Muscle of leg (tissue), 11 donors: ENCODE measurements around the gene CXorf49. TPM values are rescaled to one million over a fixed set of nuclear protein-coding genes. Genes with fewer than 3 reads are reported as not detected.
"Not testable (repeated sequence)": the region's sequence is repeated elsewhere in the genome, so short reads cannot be mapped to it uniquely, and the experiment has no call there.

Source experiments
- DNase-seq: peaks from one replicate; pipeline ENCODE4 v3.0.0; 2013
- H3K27ac ChIP-seq: one replicate; pipeline ENCODE4 v1.5.1; 2013; ENCODE audit warnings: mild to moderate bottlenecking, low read length, control low read depth
- H3K27me3 ChIP-seq: one replicate; pipeline ENCODE4 v1.6.1; 2013; ENCODE audit warnings: low read length; ENCODE audit not compliant: control insufficient read depth, insufficient read depth
- H3K36me3 ChIP-seq: one replicate; pipeline ENCODE4 v1.6.1; 2013; ENCODE audit warnings: low read length; ENCODE audit not compliant: control insufficient read depth, insufficient read depth
- H3K4me1 ChIP-seq: one replicate; pipeline ENCODE4 v1.6.1; 2013; ENCODE audit warnings: low read length; ENCODE audit not compliant: control insufficient read depth, insufficient read depth
- H3K4me3 ChIP-seq: one replicate; pipeline ENCODE4 v1.5.1; 2013; ENCODE audit warnings: low read length, control low read depth
- H3K9me3 ChIP-seq: replicated peaks from 2 replicates; pipeline ENCODE4 v1.6.1; 2013; ENCODE audit warnings: low read depth, low read length; ENCODE audit not compliant: control insufficient read depth
- WGBS: methylation state at CpG from one replicate; pipeline ENCODE4 v1.1.5; 2013; ENCODE audit warnings: missing lambda C conversion rate; ENCODE audit not compliant: insufficient coverage; 5-methylcytosine and 5-hydroxymethylcytosine counted together
- polyA plus RNA-seq, 8 donors: library from polyadenylated mRNA; unstranded; fragments of 120-200 nt; gene quantifications; one replicate each; pipeline versions ENCODE4 v1.2.1 to v1.2.3, GENCODE V29; 2013; ENCODE audit warnings: inconsistent platforms in 1 of 8, low replicate concordance in 1 of 8; ENCODE audit not compliant: insufficient read length in 8 of 8, insufficient read depth in 1 of 8
- total RNA-seq: library from RNA; stranded (reverse); fragments of 120-200 nt; gene quantifications from one replicate; pipeline ENCODE4 v1.2.4, GENCODE V29; 2013

The CXorf49 gene
- total and polyA plus RNA-seq, 9 donors: 0.09 TPM; not detected in 8

DNA sequence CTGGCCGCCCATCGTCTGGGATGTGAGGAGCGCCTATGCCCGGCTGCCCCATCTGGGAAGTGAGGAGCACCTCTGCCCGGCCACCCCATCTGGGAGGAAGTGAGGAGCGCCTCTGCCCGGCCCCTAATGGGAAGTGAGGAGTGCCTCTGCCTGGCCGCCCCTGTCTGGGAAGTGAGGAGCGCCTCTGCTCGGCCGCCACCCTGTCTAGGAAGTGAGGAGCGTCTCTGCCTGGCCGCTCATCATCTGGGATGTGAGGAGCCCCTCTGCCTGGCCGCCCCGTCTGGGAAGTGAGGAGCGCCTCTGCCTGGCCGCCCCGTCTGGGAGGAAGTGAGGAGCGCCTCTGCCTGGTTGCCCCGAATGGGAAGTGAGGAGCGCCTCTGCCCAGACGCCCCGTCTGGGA is 42.4 kb downstream of the CXorf49 start:
- not testable (repeated sequence) for H3K27ac ChIP-seq, H3K9me3 ChIP-seq, DNase-seq, H3K27me3 ChIP-seq, H3K4me1 ChIP-seq, H3K36me3 ChIP-seq, H3K4me3 ChIP-seq
- WGBS: 98% methylated on average over 21 of the region's 23 CpGs

DNA sequence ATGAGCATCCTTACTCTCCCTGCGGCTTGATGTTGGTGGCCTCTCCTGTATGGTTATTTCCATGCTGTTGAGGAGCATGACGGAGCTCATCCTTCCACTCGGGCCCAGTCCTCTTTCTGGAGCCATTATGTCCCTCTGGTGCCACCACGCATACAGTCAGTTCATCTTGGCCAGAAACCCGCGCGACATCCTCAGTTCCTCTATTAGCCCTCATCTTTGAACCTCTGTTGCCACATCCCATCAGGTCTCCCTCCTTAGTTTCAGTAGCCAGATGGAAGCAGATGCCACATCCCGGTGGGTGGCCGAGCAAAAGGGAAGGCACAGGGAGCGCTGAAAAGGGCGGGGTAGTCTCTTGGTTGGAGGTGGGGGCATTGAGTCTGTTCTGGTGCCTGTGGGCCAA is 46.1 kb downstream of the CXorf49 start:
- 86% methylated on average over 9 of the region's 11 CpGs for WGBS
- Histone ChIP-seq H3K36me3 (no peaks in the 10 kb centered on the region), H3K9me3 (no peaks in the 10 kb centered on the region), H3K4me3 (no peak overlapping the region), H3K27me3 (peaks cover 14% of the 10 kb centered on the region), H3K4me1 (no peaks in the 10 kb centered on the region), H3K27ac (no peak overlapping the region)
- DNase-seq: no peak

DNA sequence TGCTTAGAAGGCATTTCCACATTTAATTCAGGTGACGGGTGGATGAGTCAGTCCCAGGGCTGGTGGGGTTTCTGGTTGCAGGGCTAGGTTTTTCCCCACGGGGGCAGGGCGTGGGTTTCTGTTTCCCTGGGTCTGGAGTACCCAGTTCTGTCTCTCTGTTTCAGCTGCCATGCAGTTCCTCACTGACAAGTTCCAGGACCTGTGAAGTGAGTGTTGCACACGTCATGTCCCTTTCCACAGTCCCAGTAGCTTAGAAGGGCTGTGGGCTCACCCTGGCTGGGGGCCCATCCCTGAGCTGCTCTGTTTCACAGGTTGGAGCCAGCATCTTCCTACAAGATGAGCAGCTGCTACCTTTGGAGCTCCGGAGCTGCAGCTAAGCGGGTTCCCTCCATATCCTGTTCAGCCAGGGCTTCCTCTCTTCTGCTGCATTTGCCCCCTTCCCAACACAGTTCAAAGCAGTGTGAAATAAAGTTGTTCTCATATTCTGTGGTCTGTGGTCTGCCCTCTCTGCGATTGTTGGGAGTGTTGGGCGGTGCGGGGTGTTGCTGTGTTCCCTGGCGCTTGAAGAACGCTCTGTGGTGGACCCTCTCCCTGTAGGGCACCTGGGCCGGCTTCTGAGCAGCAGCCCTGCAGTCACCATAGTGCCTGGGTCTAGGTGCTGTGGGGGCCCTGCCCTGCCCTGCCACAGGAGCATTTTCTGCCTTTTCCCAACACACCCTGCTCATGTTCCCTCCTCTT is 46.9 kb downstream of the CXorf49 start:
- WGBS: 64% methylated on average over 9 of the region's 12 CpGs
- no peaks in the 10 kb centered on the region for H3K36me3 ChIP-seq
- no peaks in the 10 kb centered on the region for H3K9me3 ChIP-seq
- H3K27ac ChIP-seq: no peak overlapping the region
- no peak for DNase-seq
- no peak overlapping the region for H3K4me3 ChIP-seq
- H3K27me3 ChIP-seq: peaks cover 14% of the 10 kb centered on the region
- H3K4me1 ChIP-seq: no peaks in the 10 kb centered on the region

- H3K36me3 ChIP-seq, H3K4me3 ChIP-seq, H3K4me1 ChIP-seq, H3K9me3 ChIP-seq, DNase-seq, H3K27ac ChIP-seq: not testable (repeated sequence)
- H3K27me3 ChIP-seq: peaks cover 16% of the 10 kb centered on the region
- WGBS: 41% methylated on average over 6 of the region's 10 CpGs
Observed at GRCh38 chrX:71669947-71670346, 48.1 kb downstream of the CXorf49 start.

GRCh38 chrX:71669492-71669891 is 48.6 kb downstream of the CXorf49 start:
- peaks cover 16% of the 10 kb centered on the region for H3K27me3 ChIP-seq
- H3K4me1 ChIP-seq: no peaks in the 10 kb centered on the region
- WGBS: 72% methylated on average over 7 of the region's 13 CpGs

DNA sequence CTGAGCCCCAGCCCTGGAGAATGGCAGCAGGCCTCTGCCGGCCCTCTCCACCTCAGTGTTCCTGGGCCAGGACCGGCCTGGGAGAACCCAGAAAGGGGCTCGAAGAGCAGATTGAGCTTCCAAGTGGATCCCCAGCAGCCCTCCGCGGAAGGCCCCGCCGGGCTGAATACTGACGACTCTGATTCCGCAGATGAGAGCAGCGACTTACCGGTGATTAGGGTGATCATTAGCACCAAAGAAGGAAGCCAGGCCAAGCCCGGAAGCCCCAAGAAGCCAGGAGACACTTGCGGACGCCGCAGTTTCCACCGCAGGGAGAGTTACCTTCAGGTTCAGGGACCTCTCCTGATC is 49.9 kb downstream of the CXorf49 start:
- DNase-seq: no peak
- Histone ChIP-seq H3K4me1 (no peaks in the 10 kb centered on the region), H3K36me3 (no peaks in the 10 kb centered on the region), H3K27ac (no peak overlapping the region), H3K27me3 (peaks cover 13% of the 10 kb centered on the region), H3K9me3 (no peaks in the 10 kb centered on the region), H3K4me3 (no peak overlapping the region)
- 93% methylated on average over 12 of the region's 16 CpGs for WGBS

More at GRCh38 chrX:71669492-71669891, 48.6 kb downstream of the CXorf49 start:
- H3K27ac ChIP-seq: no peak overlapping the region
- no peaks in the 10 kb centered on the region for H3K36me3 ChIP-seq
- no peak for DNase-seq
- no peaks in the 10 kb centered on the region for H3K9me3 ChIP-seq
- no peak overlapping the region for H3K4me3 ChIP-seq

GRCh38 chrX:71667328-71668247 is 50.5 kb downstream of the CXorf49 start, which contains the start of gene LOC101059915:
TSS of gene LOC101059915 (plus strand) at chrX:71667546.
- DNase-seq: no peak

GRCh38 chrX:71666240-71667223 is 51.6 kb downstream of the CXorf49 start:
- DNase-seq: no peak
- 90% methylated on average over 47 of the region's 48 CpGs for WGBS
- H3K27me3 ChIP-seq: peaks cover 13% of the 10 kb centered on the region

More at GRCh38 chrX:71667328-71668247, 50.5 kb downstream of the CXorf49 start, which contains the start of gene LOC101059915:
- no peak within 1 kb of the TSS for H3K27ac ChIP-seq
- peaks cover 13% of the 10 kb centered on the region for H3K27me3 ChIP-seq
- no peaks in the 10 kb centered on the region for H3K9me3 ChIP-seq
- H3K4me3 ChIP-seq: no peak within 1 kb of the TSS
- 91% methylated on average over 45 of the region's 50 CpGs for WGBS
- H3K4me1 ChIP-seq: no peaks in the 10 kb centered on the region
- H3K36me3 ChIP-seq: no peaks in the 10 kb centered on the region

GRCh38 chrX:71665747-71666146 is 52.3 kb downstream of the CXorf49 start:
- H3K4me1 ChIP-seq: no peaks in the 10 kb centered on the region
- H3K9me3 ChIP-seq: no peaks in the 10 kb centered on the region
- no peak overlapping the region for H3K27ac ChIP-seq
- no peak overlapping the region for H3K4me3 ChIP-seq
- DNase-seq: no peak
- WGBS: 67% methylated on average over 5 of the region's 10 CpGs
- no peaks in the 10 kb centered on the region for H3K36me3 ChIP-seq
- H3K27me3 ChIP-seq: peaks cover 12% of the 10 kb centered on the region

More at GRCh38 chrX:71666240-71667223, 51.6 kb downstream of the CXorf49 start:
- H3K4me3 ChIP-seq: no peak overlapping the region
- no peak overlapping the region for H3K27ac ChIP-seq
- H3K4me1 ChIP-seq: no peaks in the 10 kb centered on the region
- no peaks in the 10 kb centered on the region for H3K9me3 ChIP-seq
- no peaks in the 10 kb centered on the region for H3K36me3 ChIP-seq
